GM20000 (cell line): Measurements from ENCODE around the gene MGAT4A.
"Not testable (repeated sequence)": the region's sequence is repeated elsewhere in the genome, so short reads cannot be mapped to it uniquely, and the experiment has no call there.

ENCODE experiments used
- DNase-seq: peaks from one replicate; pipeline ENCODE4 v3.0.0; 2012; ENCODE audit warnings: low spot score
- CTCF ChIP-seq: IDR thresholded peaks from 2 replicates; pipeline ENCODE4 v1.5.1; 2012; ENCODE audit warnings: mild to moderate bottlenecking, control low read depth; ENCODE audit errors: extremely low read depth, missing control alignments

Gene MGAT4A

GRCh38 chr2:98759338-98759737 is 28.4 kb upstream of the MGAT4A start:
- DNase-seq, result no peak
- TF ChIP-seq CTCF, result no peak

- peak; percentile 67 for DNase-seq
- TF ChIP-seq CTCF, result no peak
These were observed 27.0 kb upstream of the MGAT4A start for GRCh38 chr2:98757904-98758421.

GRCh38 chr2:98753801-98754200 is 22.9 kb upstream of the MGAT4A start:
- DNase-seq, result no peak
- TF ChIP-seq CTCF, result no peak

GRCh38 chr2:98752711-98753110 is 21.8 kb upstream of the MGAT4A start:
- DNase-seq, result not testable (repeated sequence)

- no peak for DNase-seq
- TF ChIP-seq CTCF, result no peak
These were observed 20.8 kb upstream of the MGAT4A start for GRCh38 chr2:98751748-98752147.

GRCh38 chr2:98750593-98751282 is 19.8 kb upstream of the MGAT4A start:
- DNase-seq, result no peak
- TF ChIP-seq CTCF, result no peak

- DNase-seq, result no peak
- TF ChIP-seq CTCF, result no peak
These were observed 18.1 kb upstream of the MGAT4A start for GRCh38 chr2:98749066-98749450.
